ENCODE measurements around the gene BUB3.
"Not testable (repeated sequence)": the region's sequence is repeated elsewhere in the genome, so short reads cannot be mapped to it uniquely, and the experiment has no call there.

- TF ChIP-seq CTCF (conservative IDR thresholded peaks at IDR 0.05; ENCODE audit: low read length); EZH2phosphoT487 (IDR thresholded peaks at IDR 0.05; ENCODE audit: borderline replicate concordance): not testable (repeated sequence)
Observed at GRCh38 chr10:123178390-123178789, 24.2 kb downstream of the BUB3 start.
